Thyroid gland (tissue), 4 donors: ENCODE data around the gene BPIFB6. TPM values are rescaled to one million over a fixed set of nuclear protein-coding genes. Genes with fewer than 3 reads are reported as not detected.

ENCODE experiments used
- DNase-seq, 2 donors: peaks; one replicate each; pipeline ENCODE4 v3.0.0-alpha.2; 2019
- H3K27ac ChIP-seq, 3 donors: fragments of 200-600 bp; sonication (generic); 1 replicate in 2 of 3; 2 replicates in 1 of 3; pipeline ENCODE4 v1.5.1; 2016 to 2019; ENCODE audit warnings: mild to moderate bottlenecking in 1 of 3, moderate library complexity in 1 of 3
- H3K27me3 ChIP-seq: fragments of 200-600 bp; sonication (generic); one replicate; pipeline ENCODE4 v1.5.1; 2019
- H3K36me3 ChIP-seq, 2 donors: fragments of 200-600 bp; sonication (generic); one replicate each; pipeline ENCODE4 v1.5.1; 2016 to 2019
- H3K4me1 ChIP-seq, 2 donors: fragments of 200-600 bp; sonication (generic); one replicate each; pipeline ENCODE4 v1.5.1; 2017 to 2019
- H3K4me3 ChIP-seq, 3 donors: fragments of 200-600 bp; sonication (generic); replicated peaks in 1 of 3; 1 replicate in 2 of 3; 2 replicates in 1 of 3; pipeline ENCODE4 v1.5.1; 2016; ENCODE audit warnings: mild to moderate bottlenecking in 1 of 3
- H3K9me3 ChIP-seq: fragments of 200-600 bp; sonication (generic); one replicate; pipeline ENCODE4 v1.5.1; 2017
- CTCF ChIP-seq, 6 experiments: fragments of 200-600 bp in 3 of 6; fragments of 450-650 bp in 3 of 6; sonication (generic) in 3 of 6; IDR thresholded peaks; one replicate each; pipeline ENCODE4 v1.5.1; 2016 to 2019; ENCODE audit warnings: antibody characterized with exemption in 6 of 6, mild to moderate bottlenecking in 2 of 6, inconsistent platforms in 1 of 6, moderate library complexity in 1 of 6
- POLR2A ChIP-seq, 2 donors: fragments of 450-650 bp; IDR thresholded peaks; one replicate each; pipeline ENCODE4 v1.6.1; 2017; ENCODE audit warnings: antibody characterized with exemption in 2 of 2, mild to moderate bottlenecking in 2 of 2, moderate library complexity in 1 of 2
- WGBS, 2 donors: methylation state at CpG; one replicate each; pipeline ENCODE4 v1.1.5; 2017; 5-methylcytosine and 5-hydroxymethylcytosine counted together
- intact Hi-C: fragments of 100-400 bp; cut with DNase I; formaldehyde crosslinking; loops from one replicate; pipeline ENCODE4 v1.15.1; 2023
- total RNA-seq, 4 donors: library from RNA; depleted of rRNA; stranded (reverse); fragments of >200 nt; gene quantifications; one replicate each; pipeline ENCODE4 v1.2.3, GENCODE V29; 2016

The BPIFB6 gene
- total RNA-seq, 4 donors from 2014 or later: not detected

GRCh38 chr20:33026779-33027759 is 4.4 kb upstream of the BPIFB6 start:
- no peak for DNase-seq
- intact Hi-C loops: no loop called here

GRCh38 chr20:33027769-33028751 is 3.4 kb upstream of the BPIFB6 start:
- H3K4me1 ChIP-seq: no peaks in the 10 kb centered on the region
- no peak for TF ChIP-seq CTCF (IDR thresholded peaks at IDR 0.05)
- TF ChIP-seq POLR2A (IDR thresholded peaks at IDR 0.05): no peak
- no peaks in the 10 kb centered on the region for H3K36me3 ChIP-seq
- no peak overlapping the region for H3K27ac ChIP-seq
- 80 to 86% methylated on average over 10 to 11 of the region's 12 CpGs for whole genome bisulfite sequencing, 2 donors
- H3K9me3 ChIP-seq: no peaks in the 10 kb centered on the region
- no peak overlapping the region for H3K4me3 ChIP-seq
- intact Hi-C loops: no loop called here
- no peak for DNase-seq
- no peaks in the 10 kb centered on the region for H3K27me3 ChIP-seq

More at GRCh38 chr20:33026779-33027759, 4.4 kb upstream of the BPIFB6 start:
- H3K36me3 ChIP-seq: no peaks in the 10 kb centered on the region
- TF ChIP-seq CTCF (IDR thresholded peaks at IDR 0.05) (no peak), POLR2A (IDR thresholded peaks at IDR 0.05) (no peak)
- no peak overlapping the region for H3K27ac ChIP-seq
- H3K9me3 ChIP-seq: no peaks in the 10 kb centered on the region
- H3K4me1 ChIP-seq: no peaks in the 10 kb centered on the region
- H3K27me3 ChIP-seq: no peaks in the 10 kb centered on the region
- no peak overlapping the region for H3K4me3 ChIP-seq
- 85 to 87% methylated on average over 10 of the region's 10 CpGs for whole genome bisulfite sequencing, 2 donors

- DNase-seq: no peak
- H3K4me3 ChIP-seq: no peak overlapping the region
- no peaks in the 10 kb centered on the region for H3K36me3 ChIP-seq
- H3K27ac ChIP-seq: no peak overlapping the region
- H3K27me3 ChIP-seq: no peaks in the 10 kb centered on the region
- intact Hi-C loops: no loop called here
- WGBS, 2 donors: 75 to 79% methylated on average over 7 of the region's 7 CpGs
- no peaks in the 10 kb centered on the region for H3K4me1 ChIP-seq
- no peaks in the 10 kb centered on the region for H3K9me3 ChIP-seq
- TF ChIP-seq POLR2A (IDR thresholded peaks at IDR 0.05) (no peak), CTCF (IDR thresholded peaks at IDR 0.05) (no peak)
These were observed 2.6 kb upstream of the BPIFB6 start for GRCh38 chr20:33028875-33029274.

GRCh38 chr20:33030076-33030475 is 1.4 kb upstream of the BPIFB6 start:
- Histone ChIP-seq H3K27ac (no peak overlapping the region), H3K4me3 (no peak overlapping the region), H3K36me3 (no peaks in the 10 kb centered on the region), H3K4me1 (no peaks in the 10 kb centered on the region), H3K9me3 (no peaks in the 10 kb centered on the region), H3K27me3 (no peaks in the 10 kb centered on the region)
- intact Hi-C loops: no loop called here
- no peak for DNase-seq
- WGBS, 2 donors: 87 to 90% methylated on average over 9 of the region's 9 CpGs
- TF ChIP-seq CTCF (IDR thresholded peaks at IDR 0.05) (no peak), POLR2A (IDR thresholded peaks at IDR 0.05) (no peak)
